GM19238 (cell line): ENCODE results near the gene AGR3.
"Not testable (repeated sequence)": the region's sequence is repeated elsewhere in the genome, so short reads cannot be mapped to it uniquely, and the experiment has no call there.

ENCODE experiments used
- DNase-seq: peaks from one replicate; pipeline ENCODE4 v3.0.0; 2011; ENCODE audit warnings: low spot score; ENCODE audit not compliant: insufficient read length

Gene AGR3

DNA sequence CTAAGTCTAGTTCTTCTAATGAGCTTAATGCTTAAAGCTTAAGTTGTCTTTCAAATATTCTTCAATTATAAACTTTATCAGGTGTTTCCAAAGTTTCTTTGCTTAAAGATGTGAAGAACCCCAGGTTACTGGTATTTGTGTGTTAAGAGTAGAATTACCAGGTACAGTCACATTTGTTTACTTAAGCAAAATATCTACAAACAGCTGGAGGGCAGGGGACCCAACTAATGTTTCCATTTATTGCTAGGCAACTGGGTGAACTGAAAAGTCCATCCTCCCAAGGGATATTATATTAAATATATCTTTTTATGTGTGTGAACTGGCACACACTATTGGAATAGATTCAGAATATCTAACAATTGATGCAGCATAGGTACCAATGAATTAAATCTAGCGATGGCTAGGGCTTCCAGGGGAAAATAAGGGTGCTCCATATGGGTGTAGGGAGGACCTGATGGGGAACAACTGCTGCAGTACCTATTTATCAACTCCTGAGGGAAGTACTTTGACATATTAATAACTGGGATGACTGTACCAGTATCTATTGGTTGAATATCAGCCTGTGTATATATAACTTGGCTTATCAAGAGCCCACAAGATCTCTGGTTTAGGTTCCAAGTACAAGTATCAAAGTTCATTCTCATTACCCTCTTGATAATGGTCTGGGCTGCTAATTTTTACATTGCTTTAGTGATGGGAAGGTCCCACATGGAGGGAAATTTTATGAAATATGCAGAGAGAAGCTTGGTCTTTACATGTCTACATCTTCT, 10.3 kb upstream of the AGR3 start:
- DNase-seq, result no peak

DNA sequence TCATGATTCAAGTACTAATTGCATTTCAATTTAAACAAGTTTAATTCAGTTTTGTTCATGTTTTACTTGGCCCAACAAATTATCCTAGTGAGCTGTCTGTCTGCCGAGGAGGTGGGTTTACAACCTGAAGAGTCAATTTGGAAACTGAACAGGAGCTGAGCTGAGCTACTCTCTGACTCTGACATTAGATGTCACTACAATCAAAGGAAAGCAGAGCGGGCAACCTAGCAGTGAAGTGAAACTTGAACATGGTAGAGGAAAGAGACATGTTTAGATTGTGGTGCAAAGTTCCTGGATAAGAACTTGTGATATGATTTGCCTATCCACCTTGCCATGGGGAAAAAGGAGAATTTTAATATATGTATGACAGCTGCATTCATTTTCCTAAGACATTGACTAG, 9.6 kb upstream of the AGR3 start:
- DNase-seq, result no peak

DNA sequence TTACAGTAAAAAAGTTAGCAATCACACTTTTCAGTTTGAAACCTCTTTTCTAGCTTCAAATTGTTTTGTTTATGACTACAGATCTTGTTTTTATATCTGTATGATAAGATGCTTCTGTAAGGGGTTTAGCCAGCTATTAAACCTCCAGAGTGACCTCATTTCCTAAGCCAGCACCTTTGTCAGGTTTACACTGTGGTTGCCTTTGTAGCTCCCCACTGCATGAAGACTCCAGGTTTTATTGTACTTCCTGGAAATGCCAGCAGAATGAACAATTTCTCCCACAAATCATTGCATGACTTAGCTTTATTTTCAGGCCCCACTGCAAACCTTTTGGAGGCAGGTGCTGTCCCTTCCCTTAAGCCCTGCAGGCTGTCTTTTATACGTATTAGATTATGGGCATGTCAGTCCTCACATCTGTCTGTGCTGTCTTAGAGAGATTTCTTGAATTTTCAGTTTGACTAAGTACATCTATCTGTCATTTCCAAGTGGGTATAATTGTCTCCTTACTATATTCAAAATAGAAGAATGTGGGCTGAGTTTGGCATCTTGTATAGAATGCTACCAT, 8.2 kb upstream of the AGR3 start:
- DNase-seq, result no peak

DNA sequence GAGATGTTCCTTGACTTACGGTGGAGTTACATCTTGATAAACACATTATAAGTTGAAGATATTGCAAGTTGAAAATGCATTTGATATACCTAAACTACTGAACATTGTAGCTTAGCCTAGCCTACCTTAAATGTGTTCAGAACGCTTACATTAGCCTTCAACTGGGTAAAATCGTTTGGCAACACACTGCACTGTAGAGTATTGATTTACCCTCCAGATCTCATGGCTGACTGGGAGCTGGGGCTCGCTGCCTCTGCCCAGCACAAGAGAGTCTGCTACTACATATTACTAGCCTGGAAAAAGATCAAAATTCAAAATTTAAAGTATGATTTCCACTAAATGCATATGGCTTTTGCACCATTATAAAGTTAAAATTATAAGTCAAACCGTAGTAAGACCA, 7.5 kb upstream of the AGR3 start:
- DNase-seq, result no peak

DNA sequence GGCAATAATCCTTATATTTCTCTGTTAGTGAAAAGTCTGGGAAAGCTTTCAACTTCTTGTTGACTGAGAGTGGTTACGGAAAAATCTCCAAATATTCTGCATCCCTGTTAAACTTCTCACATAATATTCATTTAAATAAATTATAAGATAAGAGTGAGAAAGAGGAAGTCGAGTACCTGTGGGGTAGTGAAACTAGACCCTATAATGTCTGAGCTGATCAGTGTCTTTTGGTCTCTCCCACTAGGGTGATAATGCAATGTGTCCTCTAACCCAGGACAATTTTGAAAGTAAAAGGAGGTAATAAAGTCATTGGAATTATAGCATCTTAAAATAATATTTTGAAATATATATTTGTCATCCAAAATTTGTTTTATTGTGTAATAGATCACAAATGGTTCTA, 2.1 kb upstream of the AGR3 start:
- no peak for DNase-seq

DNA sequence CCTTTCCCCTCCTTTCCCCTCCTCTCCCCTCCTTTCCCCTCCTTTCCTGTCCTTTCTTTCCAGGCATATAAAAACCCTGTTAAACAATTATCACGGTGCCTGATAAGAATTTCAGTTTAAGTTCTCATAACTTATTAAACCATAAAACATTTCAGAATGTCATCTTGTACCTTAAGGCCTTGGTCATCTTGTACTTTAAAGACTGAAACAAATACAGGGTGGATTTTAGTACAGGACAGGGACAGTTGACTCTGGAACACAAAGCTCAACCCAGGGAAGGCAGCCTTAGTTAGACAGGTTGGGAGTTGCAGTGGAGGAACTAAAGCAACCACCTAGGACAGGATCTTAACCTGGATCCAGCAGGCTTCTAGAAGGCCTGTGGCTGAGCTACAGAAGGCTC, 1.2 kb downstream of the AGR3 start:
- DNase-seq, result no peak

DNA sequence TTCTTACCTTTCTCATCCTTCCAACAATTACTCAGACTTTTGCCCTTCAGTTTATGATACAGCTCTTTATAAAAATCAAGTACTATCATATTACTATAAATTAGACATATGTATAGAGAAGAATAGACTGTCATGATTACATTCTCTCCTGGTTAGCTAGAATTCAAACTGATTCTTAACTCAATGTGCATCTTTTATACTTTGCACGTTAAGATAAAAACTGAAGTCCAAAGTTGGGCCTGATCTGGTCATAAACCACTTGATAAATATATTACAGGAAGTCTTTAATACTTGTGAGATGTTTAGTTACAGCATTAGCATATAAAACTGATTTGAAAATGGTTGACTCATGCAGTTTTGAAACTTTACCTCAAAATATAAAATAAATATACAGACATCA, 2.6 kb downstream of the AGR3 start:
- DNase-seq, result no peak

DNA sequence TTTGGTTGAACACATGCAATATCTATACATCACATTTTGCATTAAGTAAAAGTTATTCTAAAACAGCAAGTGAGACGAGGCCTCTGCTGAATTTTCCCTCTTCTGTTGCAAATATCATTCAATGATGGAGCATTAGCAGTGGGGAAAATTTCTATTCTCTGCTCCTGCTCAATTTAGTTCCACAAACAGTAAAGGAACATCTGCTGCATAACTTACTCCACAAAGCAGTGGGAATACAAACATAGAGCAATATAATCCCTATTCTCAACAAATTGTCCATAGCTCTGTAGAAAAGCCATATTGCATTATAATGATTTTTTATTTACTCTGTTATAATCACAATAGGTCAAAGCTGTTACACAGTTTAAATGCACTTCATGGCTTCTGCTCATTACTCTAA, 5.9 kb downstream of the AGR3 start:
- DNase-seq, result no peak

DNA sequence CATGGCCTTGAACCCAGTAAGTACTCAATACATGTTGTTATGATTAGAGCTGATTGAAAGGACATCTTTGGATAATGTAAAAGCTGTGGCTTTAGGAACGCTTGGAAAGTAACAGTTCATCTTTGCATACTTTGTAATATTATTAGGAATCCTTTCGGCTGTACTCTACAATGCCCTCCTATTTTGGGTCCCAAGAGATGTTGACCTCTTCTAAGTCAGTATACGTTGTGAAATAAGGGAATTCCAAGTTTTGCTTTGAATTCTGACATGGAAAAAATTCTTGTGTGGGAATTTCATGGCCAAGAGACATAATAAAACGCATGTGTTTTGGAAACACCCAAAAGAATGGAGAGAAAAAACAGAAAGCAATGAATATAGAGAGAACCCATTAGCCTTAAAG, 7.7 kb downstream of the AGR3 start:
- no peak for DNase-seq

DNA sequence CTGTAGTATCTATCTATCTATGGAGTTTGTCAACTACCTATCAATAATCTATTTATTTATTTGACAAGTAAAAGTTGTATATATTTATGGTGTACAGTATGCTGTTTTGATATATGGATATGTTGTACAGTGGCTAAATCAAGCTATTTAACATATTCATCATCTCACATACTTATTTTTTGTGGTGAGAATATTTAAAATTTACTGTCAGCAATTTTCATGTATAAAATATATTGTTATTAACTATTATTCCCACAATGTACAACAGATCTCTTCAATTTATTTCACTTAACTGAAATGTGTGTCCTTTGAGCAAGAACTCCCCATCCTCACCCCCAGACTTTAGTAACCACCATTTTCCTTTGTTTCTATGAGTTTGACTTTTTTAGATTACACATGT, 14.5 kb downstream of the AGR3 start:
- no peak for DNase-seq

DNA sequence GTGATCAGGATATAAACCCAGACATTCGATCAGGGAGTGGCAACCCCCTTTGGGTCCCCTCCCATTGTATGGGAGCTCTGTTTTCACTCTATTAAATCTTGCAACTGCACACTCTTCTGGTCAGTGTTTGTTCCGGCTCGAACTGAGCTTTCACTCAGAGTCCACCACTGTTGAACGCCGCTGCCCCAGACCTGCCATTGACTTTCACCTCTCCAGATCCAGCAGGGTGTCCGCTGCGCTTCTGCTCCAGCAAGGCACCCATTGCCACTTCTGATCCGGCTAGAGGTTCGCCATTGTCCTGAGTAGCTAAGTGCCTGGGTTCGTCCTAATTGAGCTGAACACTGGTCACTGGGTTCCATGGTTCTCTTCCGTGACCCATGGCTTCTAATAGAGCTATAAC, 28.6 kb downstream of the AGR3 start:
- DNase-seq, result not testable (repeated sequence)

DNA sequence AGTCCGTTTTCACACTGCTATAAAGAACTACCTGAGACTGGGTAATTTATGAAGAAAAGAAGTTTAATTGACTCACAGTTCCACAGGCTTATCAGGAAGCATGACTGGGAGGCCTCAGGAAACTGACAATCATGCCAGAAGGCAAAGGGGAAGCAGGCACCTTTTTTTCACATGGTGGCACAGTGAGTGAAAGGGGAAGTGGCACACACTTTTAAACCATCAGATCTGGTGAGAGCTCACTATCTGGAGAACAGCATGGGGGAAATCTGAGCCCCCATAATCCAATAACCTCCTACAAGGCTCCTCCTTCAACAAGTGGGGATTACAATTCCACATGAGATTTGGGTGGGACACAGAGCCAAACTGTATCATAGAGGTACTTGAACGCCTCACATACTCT, 30.0 kb downstream of the AGR3 start:
- no peak for DNase-seq

DNA sequence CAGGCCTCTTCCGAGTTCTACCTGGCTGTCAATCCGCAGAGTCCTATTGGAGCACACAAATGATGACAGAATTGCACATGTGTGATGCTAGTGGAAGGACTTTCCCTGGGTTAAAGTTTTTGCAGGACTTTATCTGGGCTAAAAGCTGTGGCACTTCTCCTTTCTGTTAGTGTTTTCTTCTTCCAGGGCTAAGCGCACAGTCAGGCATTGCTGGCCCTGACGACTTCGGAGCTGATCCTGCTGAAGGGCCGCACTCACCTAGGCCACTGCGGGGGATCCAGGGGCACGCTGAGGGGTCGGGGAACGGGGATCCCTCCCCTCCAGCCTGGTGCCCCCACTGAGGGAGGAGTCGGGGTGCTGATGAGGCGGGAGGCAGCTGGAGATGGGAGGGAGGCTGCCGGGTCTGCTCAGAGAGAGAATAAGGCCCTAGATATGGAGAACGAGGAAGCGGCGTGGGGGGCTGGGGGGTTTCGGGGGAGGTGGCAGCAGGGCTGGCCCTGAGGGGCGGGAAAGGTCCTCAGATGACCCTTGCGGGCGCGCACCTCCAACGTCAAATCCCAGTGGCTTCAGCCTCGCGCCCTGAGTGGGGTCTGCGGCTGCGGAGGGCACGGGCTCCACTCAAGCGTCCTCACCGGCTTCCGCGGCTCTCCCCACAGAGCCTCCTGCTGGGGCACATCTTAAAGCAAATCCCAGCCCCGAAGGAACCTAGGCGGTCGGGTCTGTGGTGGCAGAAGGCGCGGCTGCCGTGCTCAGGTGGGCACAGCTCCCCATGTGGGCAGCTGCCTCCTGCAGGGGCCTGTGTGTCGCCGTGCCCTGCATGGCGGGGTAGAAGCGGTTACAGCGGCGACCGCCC, 30.9 kb downstream of the AGR3 start:
- DNase-seq, result no peak

DNA sequence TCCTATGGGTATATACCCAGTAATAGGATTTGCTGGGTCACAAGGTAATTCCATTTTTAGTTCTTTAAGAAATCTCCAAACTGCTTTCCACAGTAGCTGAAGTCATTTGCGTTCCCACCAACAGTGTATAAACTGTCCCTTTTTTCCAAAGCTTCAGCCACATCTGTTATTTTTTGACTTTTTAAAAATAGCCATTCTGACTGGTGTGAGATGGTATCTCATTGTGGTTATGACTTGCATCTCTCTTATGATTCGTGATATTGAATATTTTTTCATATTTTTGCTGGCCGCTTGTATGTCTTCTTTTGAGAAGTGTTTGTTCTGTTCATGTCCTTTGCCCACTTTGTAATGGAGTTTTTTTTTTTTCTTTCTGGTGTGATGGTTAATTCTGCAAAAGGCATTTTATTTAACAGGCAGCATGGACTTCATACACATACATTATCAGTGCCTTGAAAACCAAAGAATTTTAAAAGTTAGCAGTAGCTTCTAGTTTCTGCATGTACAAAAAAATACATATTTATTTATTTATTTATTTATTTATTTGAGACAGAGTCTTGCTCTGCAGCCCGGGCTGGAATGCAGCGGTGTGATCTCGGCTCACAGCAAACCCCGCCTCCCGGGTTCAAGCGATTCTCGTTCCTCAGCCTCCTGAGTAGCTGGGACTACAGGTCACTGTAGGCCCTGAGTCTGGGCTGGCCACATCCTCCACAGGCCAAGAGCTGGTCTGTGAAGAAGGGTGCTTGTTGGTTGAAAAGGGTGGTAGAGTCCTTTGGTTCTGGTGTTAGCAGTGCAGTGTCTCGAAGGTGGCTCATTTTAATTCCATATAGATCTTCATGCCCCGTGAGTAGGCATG, 32.3 kb downstream of the AGR3 start:
- no peak for DNase-seq

DNA sequence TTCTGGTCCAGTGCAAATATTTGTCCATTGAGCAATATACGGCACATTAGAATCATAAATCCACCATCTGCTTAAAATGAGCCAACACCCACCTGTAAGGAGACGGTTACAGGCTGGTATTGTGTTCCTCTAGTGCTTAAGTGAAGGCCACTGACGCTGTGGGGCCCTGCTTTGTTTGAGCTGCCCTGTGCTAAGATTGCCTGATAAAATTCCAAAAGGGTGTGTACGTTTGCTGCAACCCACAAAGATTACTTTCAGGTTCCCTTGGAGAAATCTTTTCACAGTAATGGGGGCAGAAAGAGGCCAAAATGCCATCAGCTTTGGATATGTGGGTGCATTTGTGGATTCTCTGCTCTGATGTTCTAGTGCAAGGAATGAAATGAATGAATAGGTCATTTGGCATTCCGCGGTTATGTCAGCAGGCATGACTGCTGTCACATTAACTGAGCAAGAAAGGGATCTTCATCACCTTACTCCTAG, 34.4 kb downstream of the AGR3 start:
- DNase-seq, result no peak

DNA sequence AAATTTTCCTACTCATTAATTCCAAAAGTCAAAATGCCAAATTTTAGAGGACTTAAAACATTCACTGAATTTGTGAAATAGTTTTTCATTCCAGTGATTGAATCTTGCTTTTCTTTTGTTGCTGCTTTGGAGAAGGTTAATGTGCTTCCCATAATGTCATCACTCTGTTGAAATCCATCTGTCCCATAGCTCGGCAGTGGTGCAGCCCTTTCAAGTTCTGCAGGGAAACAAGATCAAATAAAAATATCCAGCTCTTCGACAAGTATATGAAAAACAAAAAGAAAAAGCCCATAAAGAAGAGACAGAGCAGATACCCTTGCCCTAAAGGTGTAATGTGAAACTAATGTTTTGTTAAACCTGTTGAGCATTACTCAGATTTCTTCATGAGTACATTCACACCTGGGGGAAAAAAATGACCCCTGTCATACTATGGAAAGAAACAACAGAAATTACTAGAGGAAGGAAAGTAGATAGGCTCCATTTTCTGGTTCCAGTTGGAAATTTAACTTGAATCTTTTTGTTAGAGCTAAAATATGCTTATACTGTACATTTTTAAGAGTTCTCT, 35.1 kb downstream of the AGR3 start:
- no peak for DNase-seq

DNA sequence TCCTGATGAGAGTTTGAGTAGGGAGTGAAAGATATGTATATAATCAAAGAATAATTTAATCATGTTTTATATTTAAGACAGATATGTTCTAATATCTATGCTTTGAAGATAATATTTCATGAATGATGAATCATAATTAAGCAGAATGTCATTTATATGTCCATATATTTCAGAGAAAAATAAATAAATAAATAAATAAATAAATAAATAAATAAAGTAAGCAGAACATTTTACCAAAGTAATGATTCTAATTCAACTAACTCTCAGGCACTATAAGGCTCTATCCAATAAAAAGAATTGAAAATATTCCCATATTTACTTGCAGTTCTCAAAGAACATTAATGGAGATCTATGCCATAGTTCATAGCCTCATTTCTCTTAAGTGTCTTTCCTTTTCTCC, 36.0 kb downstream of the AGR3 start:
- DNase-seq, result no peak

DNA sequence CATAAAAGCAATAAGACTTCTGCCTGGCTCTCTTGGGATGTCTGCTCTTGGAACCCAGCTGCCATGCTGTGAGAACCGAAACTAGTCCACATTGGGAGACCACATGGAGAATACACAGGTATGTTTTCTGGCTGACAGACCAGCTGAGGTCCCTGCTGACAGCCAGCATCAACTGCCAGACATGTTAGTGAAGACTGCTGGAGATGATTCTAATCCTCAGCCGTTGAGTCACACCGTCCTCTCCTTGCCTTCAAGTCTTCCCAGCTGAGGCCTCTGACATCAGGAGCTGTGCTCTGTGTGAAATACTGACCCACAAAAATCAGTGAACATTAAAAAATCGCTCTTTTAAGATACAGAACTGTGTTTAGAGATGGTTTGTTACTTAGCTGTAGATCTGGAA, 40.1 kb downstream of the AGR3 start:
- DNase-seq, result no peak

DNA sequence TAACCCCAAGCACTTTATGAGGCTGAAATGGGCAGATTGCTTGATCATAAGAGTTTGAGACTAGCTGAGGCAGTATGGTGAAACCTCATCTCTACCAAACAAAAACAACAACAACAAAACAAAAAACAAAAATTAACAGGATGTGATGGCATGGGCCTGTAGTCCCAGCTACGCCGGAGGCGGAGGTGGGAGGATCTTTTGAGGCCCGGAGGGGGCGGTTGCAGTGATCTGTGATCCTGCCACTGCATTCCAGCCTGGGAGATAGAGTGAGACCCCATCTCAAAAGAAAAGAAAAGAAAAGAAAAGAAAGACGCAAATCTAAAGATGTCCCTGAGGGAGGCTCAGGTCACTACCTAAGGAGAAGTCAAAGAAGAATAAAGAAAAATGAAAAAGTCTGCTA, 41.7 kb downstream of the AGR3 start:
- DNase-seq, result no peak

DNA sequence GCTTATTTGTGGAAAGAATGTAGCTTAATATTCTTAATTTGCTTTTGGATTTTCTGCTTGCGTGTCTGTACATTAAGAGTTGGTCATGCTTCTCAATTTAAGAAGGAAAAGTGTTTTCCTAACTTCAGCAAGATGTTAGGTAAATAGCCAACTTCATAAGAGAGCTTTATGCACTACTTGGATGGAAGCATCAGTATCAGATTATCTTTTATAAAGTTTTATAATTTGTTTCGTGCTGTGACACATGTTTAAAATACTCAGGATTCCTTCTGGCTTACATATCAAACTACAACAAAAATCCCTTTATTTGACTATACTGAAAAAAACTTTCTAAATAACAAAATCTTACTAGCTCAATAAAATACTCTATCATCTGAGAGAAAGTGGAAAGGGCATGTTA, 42.1 kb downstream of the AGR3 start:
- DNase-seq, result no peak

DNA sequence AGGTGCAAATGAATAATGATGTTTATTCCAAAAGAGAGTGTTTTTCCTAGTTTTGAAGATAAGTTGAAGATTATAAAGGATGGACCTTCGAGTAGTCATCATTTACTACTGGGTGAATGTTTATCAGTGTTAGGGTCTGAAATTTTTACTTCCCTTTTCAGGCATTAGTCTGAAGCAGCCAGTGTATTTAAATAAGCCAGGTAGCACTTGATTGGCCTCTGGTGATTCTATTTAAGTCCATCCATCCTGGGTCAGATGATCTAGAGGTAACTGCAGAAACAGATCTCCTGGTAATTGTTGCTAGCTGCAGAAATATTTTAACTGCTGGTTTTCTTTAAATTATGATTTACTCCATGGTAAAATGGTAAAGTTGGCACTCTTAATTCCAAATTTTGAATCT, 42.9 kb downstream of the AGR3 start:
- no peak for DNase-seq
